GM12864 (cell line): ENCODE data around the gene RNGTT.

Experiments
- DNase-seq: peaks from one replicate; pipeline ENCODE4 v3.0.0-alpha.2; 2011; ENCODE audit warnings: low read depth
- H3K4me3 ChIP-seq: 2 replicates; pipeline ENCODE4 v1.5.1; 2011; ENCODE audit warnings: mild to moderate bottlenecking, low read depth, low read length, control low read depth
- TF ChIP-seq, protein P1 (sequence below): IDR thresholded peaks from 2 replicates; pipeline ENCODE4 v1.5.1; 2011; ENCODE audit warnings: low read depth, mild to moderate bottlenecking, moderate library complexity, low read length, control low read depth, inconsistent platforms; ENCODE audit errors: missing control alignments

RNGTT gene

DNA sequence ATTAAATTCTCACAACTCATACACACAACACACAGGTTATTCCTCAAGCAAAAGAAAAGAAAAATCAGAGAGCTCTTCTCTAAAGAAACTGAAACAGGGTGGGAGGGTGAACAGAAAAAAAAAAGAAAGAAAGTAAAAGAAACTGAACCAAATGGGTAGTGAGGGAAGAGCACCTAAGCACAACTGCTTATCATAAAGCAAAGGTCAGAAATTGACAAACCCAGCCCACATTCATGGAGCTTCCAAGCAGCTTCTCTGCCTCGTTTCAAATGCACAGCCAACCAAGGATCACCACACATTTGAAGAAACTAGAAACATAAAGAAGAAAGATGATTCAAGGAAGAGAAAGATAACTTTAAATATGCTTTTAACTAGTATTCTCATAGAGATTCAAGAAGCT, 90.5 kb downstream of the RNGTT start:
- TF ChIP-seq, protein P1, sequence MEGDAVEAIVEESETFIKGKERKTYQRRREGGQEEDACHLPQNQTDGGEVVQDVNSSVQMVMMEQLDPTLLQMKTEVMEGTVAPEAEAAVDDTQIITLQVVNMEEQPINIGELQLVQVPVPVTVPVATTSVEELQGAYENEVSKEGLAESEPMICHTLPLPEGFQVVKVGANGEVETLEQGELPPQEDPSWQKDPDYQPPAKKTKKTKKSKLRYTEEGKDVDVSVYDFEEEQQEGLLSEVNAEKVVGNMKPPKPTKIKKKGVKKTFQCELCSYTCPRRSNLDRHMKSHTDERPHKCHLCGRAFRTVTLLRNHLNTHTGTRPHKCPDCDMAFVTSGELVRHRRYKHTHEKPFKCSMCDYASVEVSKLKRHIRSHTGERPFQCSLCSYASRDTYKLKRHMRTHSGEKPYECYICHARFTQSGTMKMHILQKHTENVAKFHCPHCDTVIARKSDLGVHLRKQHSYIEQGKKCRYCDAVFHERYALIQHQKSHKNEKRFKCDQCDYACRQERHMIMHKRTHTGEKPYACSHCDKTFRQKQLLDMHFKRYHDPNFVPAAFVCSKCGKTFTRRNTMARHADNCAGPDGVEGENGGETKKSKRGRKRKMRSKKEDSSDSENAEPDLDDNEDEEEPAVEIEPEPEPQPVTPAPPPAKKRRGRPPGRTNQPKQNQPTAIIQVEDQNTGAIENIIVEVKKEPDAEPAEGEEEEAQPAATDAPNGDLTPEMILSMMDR: no peak

DNA sequence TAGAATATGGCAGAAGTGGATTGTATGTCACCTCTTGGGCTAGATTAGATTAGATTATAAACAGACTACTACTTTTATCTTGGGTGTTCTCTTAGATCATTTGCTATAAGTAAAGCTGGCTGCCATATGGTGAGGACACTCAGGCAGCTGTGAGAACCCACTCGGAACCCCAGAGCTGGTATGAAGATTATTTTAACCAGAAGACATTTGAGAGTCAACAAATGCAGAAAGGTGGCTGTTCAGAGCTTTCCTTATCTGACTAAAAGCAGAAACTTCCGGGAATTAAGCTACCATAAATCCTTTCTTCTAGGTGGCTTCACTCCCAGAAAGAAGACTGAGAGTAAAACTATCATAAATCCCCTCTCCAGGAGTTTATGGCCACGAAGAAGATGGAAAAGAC, 91.9 kb downstream of the RNGTT start:
- no peak for DNase-seq
- TF ChIP-seq, protein P1: no peak
- H3K4me3 ChIP-seq: no peak overlapping the region

More for the DNA sequence above, 90.5 kb downstream of the RNGTT start:
- no peak overlapping the region for H3K4me3 ChIP-seq
- DNase-seq: no peak

DNA sequence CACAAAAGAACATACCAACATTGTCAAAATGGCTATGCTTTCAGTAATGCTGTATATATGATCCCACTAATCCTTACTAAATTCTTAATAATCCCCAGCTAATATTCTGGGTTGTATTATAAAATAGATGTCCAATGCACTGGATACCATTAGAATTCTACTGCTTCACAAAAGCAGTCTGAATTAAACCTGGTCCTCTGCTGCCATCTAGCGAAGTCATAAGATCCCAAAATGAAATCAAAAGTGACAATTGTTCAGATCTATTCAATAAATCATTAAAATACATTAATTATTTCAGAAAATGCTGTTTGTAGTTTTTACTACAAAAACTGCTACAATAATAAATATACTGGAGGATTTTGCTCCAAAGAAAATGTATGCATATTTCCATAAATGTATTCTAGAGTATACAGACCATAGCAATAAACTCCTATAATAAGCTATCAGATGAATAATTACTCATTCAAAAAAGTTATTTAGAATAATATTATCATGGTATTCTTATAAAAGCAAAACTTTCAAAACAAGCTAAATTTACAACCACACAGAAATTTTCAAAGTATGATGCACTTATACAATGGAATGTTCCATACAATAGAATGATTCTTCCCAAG, 92.6 kb downstream of the RNGTT start:
- TF ChIP-seq, protein P1: peak; percentile 39
- peak; percentile 15 for DNase-seq

DNA sequence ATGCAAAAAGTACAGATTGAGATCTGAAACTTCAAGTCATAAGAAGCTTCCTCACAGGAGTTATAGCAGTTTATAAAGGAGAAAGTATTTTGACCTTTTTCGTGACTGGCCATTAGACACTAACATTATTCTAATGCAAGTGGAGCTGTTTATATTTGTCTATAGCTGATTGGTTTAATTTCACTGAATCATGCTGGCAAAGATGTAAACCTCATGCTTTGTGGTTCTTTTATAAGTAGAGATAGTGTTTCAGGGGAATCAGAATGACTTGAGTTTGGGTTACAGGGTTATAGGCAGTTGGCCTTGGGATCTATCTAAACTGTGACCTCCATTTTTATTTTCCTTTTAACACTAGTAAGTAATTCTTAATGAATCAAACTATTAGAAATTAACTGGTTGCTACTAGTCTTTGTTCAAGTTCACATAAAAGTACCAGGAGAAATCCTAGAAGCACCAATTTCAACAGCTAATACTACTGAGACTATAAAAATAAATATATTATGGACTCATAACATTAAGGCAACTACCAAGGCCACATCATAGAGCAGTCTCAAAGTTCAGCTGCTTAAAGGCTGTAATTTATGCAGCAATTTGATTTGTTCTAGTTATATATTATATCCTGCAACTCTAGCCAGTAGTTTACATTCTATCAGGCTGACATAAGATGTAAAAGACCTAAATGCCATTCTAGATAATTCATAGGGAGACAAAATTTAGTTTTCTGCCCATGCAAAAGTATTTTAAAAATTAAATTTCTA, 94.0 kb downstream of the RNGTT start:
- TF ChIP-seq, protein P1: no peak
- DNase-seq: no peak
- no peak overlapping the region for H3K4me3 ChIP-seq

More for the DNA sequence above, 92.6 kb downstream of the RNGTT start:
- no peak overlapping the region for H3K4me3 ChIP-seq

DNA sequence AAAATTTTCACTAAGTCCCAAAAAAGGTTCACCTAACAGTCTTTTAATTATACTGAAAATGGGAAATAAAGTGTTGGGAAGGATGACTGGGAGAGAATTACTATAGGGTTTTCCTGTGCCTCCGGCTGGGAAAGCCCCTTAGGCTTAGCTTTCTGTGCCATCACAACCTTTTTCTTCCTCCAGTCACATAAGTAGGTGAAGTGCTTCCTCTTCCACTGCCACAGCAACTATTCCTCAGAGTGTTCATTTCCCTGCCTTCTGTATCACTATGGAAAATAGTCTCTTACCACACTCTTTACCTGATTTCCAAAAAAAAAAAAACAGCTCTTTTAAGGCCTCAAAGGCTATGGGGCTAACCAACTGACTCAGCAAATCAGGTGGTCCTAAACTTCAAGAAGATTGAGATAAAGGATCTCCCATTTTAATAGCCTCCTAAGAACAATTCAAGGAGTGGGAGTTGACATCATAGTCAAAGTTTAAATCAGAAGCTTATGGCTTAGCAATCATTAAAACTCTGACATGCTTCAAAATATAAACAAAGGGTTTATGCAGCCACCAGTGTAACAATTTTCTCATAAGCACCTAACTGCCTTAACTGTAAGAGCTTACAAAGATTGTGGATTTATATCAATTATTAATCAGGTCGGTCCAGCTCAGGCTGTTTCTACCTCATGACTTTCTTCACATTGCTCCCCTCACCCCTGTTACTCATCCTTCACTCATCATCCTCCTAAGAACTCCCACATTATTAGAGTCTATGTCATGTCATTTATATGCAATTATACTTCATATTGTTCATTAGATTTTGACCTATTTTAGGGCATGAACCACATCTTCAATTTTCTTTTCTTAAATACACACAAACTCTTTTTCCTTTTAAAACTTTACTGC, 95.3 kb downstream of the RNGTT start:
- TF ChIP-seq, protein P1: no peak
- no peak for DNase-seq
- no peak overlapping the region for H3K4me3 ChIP-seq

DNA sequence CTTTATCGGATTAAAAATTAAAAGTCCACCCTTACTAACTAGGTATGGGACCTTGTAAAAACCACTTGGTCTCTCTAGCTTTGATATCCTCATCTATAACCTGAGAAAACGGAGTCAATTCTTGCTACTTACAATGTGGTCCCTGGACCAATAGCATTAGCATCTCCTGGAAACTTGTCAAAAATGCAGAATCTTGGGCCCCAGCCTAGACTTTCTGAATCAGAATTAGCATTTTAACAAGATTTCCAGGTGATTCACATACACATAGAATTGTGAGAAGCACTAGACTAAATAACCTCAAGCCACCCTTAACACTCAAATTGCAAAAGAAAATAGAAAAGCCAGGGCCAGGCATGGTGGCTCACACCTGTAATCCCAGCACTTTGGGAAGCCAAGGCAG, 96.6 kb downstream of the RNGTT start:
- TF ChIP-seq, protein P1: no peak
- no peak for DNase-seq
- H3K4me3 ChIP-seq: no peak overlapping the region
